ENCODE data around the gene PRMT9.

- no peak for TF ChIP-seq CTCF (IDR thresholded peaks at IDR 0.05)
- TF ChIP-seq POLR2A (IDR thresholded peaks at IDR 0.05) = no peak
Measured at GRCh38 chr4:147691820-147692219, 7.9 kb upstream of the PRMT9 start.
